Endodermal cell (in vitro differentiated cells): ENCODE results near the gene DLD. TPM values are rescaled to one million over a fixed set of nuclear protein-coding genes. Genes with fewer than 3 reads are reported as not detected.

Experiments used
- DNase-seq: peaks from one replicate; pipeline ENCODE4 v3.0.0-alpha.2; 2017
- H3K27ac ChIP-seq: 2 replicates; pipeline ENCODE4 v1.5.1; 2013; ENCODE audit warnings: mild to moderate bottlenecking, low read depth, low read length, moderate library complexity
- H3K27me3 ChIP-seq: 2 replicates; pipeline ENCODE4 v1.6.1; 2013; ENCODE audit warnings: mild to moderate bottlenecking, low read length, moderate library complexity; ENCODE audit not compliant: insufficient read depth, control insufficient read depth, poor library complexity, severe bottlenecking
- H3K36me3 ChIP-seq: 2 replicates; pipeline ENCODE4 v1.7.0; 2013; ENCODE audit warnings: mild to moderate bottlenecking, low read length, moderate library complexity; ENCODE audit not compliant: control insufficient read depth, insufficient read depth
- H3K4me1 ChIP-seq: one replicate; pipeline ENCODE4 v1.7.0; 2013; ENCODE audit warnings: low read length; ENCODE audit not compliant: control insufficient read depth, insufficient read depth
- H3K4me3 ChIP-seq: 2 replicates; pipeline ENCODE4 v1.5.1; 2013; ENCODE audit warnings: mild to moderate bottlenecking, low read length, moderate library complexity
- H3K9ac ChIP-seq: 2 replicates; pipeline ENCODE4 v1.6.1; 2013; ENCODE audit warnings: mild to moderate bottlenecking, low read length, moderate library complexity; ENCODE audit not compliant: poor library complexity, severe bottlenecking; ENCODE audit errors: extremely low read depth
- H3K9me3 ChIP-seq: 2 replicates; pipeline ENCODE4 v1.6.1; 2013; ENCODE audit warnings: mild to moderate bottlenecking, low read length, moderate library complexity; ENCODE audit not compliant: control insufficient read depth
- H3K27ac Mint-ChIP-seq: 2 replicates; pipeline ENCODE4 v1.8.0; 2020; ENCODE audit warnings: mixed read lengths
- H3K27me3 Mint-ChIP-seq: 2 replicates; pipeline ENCODE4 v1.8.0; 2021; ENCODE audit warnings: mild to moderate bottlenecking, mixed read lengths; ENCODE audit not compliant: insufficient read depth
- H3K36me3 Mint-ChIP-seq: 2 replicates; pipeline ENCODE4 v1.8.0; 2020; ENCODE audit warnings: low read depth, mixed read lengths
- H3K4me1 Mint-ChIP-seq: 2 replicates; pipeline ENCODE4 v1.8.0; 2020; ENCODE audit warnings: mixed read lengths
- H3K4me3 Mint-ChIP-seq: 2 replicates; pipeline ENCODE4 v1.8.0; 2020; ENCODE audit warnings: mild to moderate bottlenecking, moderate library complexity, mixed read lengths
- H3K9me3 Mint-ChIP-seq: 2 replicates; pipeline ENCODE4 v1.8.0; 2020; ENCODE audit warnings: mild to moderate bottlenecking, mixed read lengths
- WGBS, 2 experiments: methylation state at CpG; one replicate each; pipeline versions ENCODE4 v1.1.5 to v1.1.7; 2013; ENCODE audit warnings: missing lambda C conversion rate in 2 of 2, mixed read lengths in 1 of 2; ENCODE audit not compliant: insufficient coverage in 1 of 2, insufficient read length in 1 of 2; 5-methylcytosine and 5-hydroxymethylcytosine counted together
- total RNA-seq, 2 donors: library from RNA; stranded (reverse); fragmentation: NEBNext Ultra II Directional in 1 of 2; extraction: Animal tissue kit (Norgen Biotek cat#: 25700) in 1 of 2; gene quantifications; 2 replicates in 1 of 2; 3 replicates in 1 of 2; pipeline ENCODE4 v1.2.1, GENCODE V29; 2021
- TF ChIP-seq, protein P1 (sequence below): fragments of 200-600 bp; sonication (generic); conservative IDR thresholded peaks from 2 replicates; pipeline ENCODE4 v1.5.0; 2021; ENCODE audit warnings: antibody characterized with exemption, mild to moderate bottlenecking

Gene DLD
- total RNA-seq, 2 donors from 2014 or later, result 82.4 to 82.5 TPM

DNA sequence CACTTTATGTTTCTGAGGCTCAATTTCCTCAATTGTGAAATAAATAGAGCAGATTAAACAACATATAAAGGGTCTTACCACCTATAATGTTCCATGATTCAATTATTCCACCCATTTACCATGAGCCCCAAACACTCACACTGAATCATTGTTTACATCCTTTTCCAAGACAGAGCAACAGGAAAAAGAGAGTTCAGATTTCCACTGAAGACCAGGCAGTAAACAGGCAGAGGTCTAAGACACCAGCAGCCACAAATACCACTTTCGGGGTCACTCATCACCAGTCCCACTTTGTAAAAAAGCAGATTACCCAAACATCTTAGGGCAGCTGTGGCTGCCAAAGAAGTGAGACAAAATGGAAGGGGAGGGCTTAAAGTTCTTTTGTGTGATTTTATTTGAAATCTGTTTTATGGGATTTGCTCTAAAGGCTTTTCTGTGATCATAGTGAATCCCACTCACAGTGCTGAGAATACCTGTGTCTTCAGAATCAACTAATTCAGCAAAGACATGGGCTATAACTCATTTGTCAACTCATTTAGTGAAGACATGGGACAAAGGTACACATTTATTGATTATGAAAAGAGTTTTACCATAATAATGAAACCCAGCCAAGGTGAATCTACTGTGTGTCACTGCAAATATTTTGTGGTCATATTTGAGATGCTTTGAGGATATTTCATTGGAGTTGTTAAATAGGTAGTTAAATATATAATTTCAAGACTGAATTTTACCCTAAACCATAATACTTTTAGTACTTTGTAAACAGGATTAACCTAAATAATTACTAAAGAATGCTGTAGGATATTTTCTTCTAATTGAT, 24.8 kb upstream of the DLD start:
- WGBS, 2 experiments, result 92% methylated on average over 1 of the region's 1 CpG; no CpG with 5 or more reads in 1 of the 2 experiments
- Histone ChIP-seq H3K27me3 (no peaks in the 10 kb centered on the region), H3K4me1 (no peaks in the 10 kb centered on the region), H3K9ac (no peak overlapping the region), H3K27ac (no peak overlapping the region), H3K9me3 (no peaks in the 10 kb centered on the region), H3K4me3 (no peak overlapping the region), H3K36me3 (no peaks in the 10 kb centered on the region)
- no peaks in the 10 kb centered on the region for H3K4me1 Mint-ChIP-seq
- H3K9me3 Mint-ChIP-seq, result no peaks in the 10 kb centered on the region
- no peaks in the 10 kb centered on the region for H3K36me3 Mint-ChIP-seq
- DNase-seq, result no peak
- no peaks in the 10 kb centered on the region for H3K27me3 Mint-ChIP-seq
- TF ChIP-seq, protein P1, sequence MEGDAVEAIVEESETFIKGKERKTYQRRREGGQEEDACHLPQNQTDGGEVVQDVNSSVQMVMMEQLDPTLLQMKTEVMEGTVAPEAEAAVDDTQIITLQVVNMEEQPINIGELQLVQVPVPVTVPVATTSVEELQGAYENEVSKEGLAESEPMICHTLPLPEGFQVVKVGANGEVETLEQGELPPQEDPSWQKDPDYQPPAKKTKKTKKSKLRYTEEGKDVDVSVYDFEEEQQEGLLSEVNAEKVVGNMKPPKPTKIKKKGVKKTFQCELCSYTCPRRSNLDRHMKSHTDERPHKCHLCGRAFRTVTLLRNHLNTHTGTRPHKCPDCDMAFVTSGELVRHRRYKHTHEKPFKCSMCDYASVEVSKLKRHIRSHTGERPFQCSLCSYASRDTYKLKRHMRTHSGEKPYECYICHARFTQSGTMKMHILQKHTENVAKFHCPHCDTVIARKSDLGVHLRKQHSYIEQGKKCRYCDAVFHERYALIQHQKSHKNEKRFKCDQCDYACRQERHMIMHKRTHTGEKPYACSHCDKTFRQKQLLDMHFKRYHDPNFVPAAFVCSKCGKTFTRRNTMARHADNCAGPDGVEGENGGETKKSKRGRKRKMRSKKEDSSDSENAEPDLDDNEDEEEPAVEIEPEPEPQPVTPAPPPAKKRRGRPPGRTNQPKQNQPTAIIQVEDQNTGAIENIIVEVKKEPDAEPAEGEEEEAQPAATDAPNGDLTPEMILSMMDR, result no peak
- H3K4me3 Mint-ChIP-seq, result no peak overlapping the region
- H3K27ac Mint-ChIP-seq, result no peak overlapping the region

DNA sequence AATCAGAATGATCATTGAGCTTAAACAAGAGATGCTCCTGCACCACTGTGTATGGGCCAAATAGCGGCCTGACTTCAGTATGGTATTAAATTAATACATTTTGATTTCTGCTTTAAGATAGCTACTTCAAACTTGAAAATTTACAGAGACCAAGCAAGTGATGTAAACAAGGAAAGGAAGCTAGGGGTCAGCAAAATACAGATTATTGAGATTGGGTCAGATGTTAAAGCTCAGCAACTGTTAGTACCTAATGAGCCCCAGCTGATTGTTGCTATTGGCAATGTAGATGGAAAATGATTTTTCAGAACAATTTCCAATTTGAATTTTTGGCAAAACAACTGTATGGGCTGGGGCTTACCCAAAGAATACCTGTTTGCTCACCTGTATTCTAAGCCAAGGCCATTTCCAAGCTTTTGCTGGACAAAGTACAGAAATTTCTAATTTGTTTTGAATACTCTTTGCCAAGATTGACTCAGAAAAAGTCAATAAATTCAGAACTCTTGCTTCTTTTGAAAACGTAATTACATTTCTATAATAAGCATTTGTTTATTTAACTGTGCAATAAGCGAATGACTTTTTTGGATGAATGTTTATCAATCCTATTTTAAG, 23.0 kb upstream of the DLD start:
- no peaks in the 10 kb centered on the region for H3K4me1 ChIP-seq
- H3K27ac ChIP-seq, result no peak overlapping the region
- H3K4me3 ChIP-seq, result no peak overlapping the region
- H3K36me3 ChIP-seq, result no peaks in the 10 kb centered on the region
- H3K27ac Mint-ChIP-seq, result no peak overlapping the region
- H3K9me3 Mint-ChIP-seq, result no peaks in the 10 kb centered on the region
- no peaks in the 10 kb centered on the region for H3K27me3 ChIP-seq
- no peaks in the 10 kb centered on the region for H3K27me3 Mint-ChIP-seq
- H3K4me3 Mint-ChIP-seq, result no peak overlapping the region
- no peaks in the 10 kb centered on the region for H3K36me3 Mint-ChIP-seq
- H3K9me3 ChIP-seq, result no peaks in the 10 kb centered on the region
- DNase-seq, result no peak
- H3K4me1 Mint-ChIP-seq, result no peaks in the 10 kb centered on the region
- WGBS, 2 experiments, result 79% methylated on average over 2 of the region's 3 CpGs; no CpG with 5 or more reads in 1 of the 2 experiments
- H3K9ac ChIP-seq, result no peak overlapping the region
- TF ChIP-seq, protein P1, result no peak

DNA sequence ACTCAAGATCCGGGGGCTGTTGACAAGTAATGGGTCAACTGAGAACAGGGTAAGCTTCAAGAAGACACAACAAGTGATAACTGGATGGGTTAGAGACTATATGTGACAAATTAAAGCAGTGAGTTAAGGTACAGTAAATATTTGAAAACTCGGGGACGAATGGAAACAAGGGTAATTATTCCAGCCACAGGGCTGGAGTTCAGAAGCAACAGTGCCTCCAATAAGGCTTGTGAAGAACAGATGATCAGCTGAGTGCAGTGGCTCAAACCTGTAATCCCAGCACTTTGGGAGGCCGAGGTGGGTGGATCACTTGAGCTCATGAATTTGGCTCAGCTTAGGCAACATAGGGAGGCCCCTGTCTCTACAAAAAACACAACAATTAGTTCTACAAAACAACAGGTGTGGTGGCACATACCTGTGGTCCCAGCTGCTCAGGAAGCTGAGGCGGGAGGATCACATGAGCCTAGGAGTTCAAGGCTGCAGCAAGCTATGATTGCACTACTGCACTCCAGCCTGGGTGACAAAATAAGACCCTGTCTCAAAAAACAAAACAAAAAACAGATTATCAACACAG, 20.5 kb upstream of the DLD start:
- H3K27ac ChIP-seq, result no peak overlapping the region
- TF ChIP-seq, protein P1, result no peak
- no peak overlapping the region for H3K4me3 ChIP-seq
- DNase-seq, result no peak
- Mint-ChIP-seq H3K4me1 (no peaks in the 10 kb centered on the region), H3K9me3 (no peaks in the 10 kb centered on the region), H3K27me3 (no peaks in the 10 kb centered on the region), H3K36me3 (no peaks in the 10 kb centered on the region), H3K27ac (no peak overlapping the region), H3K4me3 (no peak overlapping the region)
- H3K4me1 ChIP-seq, result no peaks in the 10 kb centered on the region
- H3K36me3 ChIP-seq, result no peaks in the 10 kb centered on the region
- H3K9ac ChIP-seq, result no peak overlapping the region
- H3K9me3 ChIP-seq, result no peaks in the 10 kb centered on the region
- WGBS, 2 experiments, result 87 to 89% methylated on average over 5 of the region's 5 CpGs
- H3K27me3 ChIP-seq, result no peaks in the 10 kb centered on the region
